ENCODE measurements around the gene ABCF2.

The ABCF2 gene

DNA sequence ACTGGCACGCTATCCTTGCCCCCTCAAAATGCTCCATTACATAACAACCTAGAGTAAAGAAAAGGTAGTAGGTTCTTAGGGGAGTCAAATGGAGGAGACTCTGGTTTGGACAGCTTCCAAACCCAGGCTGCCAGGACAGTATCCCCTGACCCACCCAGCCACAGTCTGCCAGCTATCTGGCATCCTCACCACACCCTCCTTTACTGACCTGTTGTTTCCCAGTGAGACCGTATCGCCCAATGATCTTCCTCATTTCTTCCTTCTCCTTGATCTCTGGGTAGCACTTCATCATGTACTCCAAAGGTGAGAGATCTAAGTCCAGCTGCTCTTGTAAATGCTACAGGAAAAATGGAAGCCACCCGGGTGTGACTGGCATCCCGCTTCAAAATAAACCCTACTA, 11.6 kb downstream of the ABCF2 start:
- no peak for DNase-seq

GRCh38 chr7:151213826-151214225, 13.2 kb downstream of the ABCF2 start:
- DNase-seq: no peak

DNA sequence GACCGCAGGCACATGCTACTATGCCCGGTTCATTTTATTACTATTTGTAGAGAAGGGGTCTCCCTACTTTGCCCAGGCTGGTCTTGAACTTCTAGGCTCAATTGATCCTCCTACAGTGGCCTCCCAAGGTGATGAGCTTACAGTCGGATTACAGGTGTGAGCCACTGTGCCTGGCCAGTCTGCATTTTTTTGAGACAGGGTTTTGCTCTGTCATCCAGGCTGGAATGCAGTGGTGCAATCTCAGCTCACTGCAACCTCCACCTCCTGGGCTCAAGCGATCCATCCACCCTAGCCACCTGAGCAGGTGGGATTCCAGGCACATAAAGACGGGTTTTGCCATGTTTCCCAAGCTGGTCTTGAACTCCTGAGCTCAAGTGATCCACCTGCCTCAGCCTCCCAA, 14.4 kb downstream of the ABCF2 start:
- no peak for DNase-seq

DNA sequence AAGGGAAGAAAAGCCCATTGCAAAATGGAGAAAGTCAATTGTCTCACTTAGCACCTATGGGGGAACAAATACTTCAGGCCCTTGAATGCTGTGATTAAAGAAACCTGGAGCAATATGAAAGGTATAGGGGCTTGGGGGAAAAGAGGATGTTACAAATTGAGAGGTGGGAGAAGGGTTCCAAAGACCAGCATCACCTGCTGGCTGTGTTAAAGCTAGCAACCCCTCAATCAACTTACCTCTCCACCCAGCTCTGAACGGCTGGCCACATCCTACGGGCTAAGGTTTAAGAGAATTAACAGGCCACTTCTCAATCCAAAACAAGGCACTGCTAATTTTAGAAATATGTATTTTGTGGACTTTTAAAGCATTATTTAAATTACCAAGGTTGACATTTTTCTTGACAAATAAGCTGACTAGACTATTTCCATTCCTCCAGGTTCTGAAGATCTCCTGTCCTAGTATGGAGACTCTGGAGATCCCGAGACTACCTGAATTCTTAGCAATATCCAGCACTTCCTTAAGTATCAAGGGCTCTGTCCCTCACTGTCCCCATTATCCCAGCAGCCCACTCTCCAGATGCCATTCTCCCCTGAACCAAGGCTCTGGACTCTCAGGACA, 15.7 kb downstream of the ABCF2 start:
- DNase-seq: no peak

GRCh38 chr7:151210087-151210854, 16.7 kb downstream of the ABCF2 start, which contains the start of gene H2BK1:
TSS of gene H2BK1 (minus strand) at chr7:151210488. CDS start at chr7:151210318, 170 bp downstream.
- no peak for DNase-seq

DNA sequence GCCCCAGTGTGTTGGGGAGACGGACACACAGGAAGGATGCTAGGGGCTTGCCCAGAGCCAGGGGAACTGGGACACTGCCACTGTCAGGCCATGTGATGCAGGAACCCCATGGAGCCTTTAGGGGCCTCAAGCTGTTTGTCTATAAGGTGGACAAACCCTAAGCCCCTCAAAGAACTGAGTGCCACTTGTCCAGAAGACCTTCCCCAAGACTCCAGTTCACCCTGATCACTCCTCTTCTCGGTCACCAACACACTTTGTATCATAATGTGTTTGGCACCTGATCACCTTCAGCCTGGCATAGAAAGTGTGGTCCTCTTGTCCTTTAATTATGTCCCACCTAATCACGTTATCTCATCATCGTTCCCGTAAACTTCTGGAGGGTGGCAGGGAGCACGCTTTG, 17.4 kb downstream of the ABCF2 start:
- no peak for DNase-seq

GRCh38 chr7:151208253-151208862, 18.6 kb downstream of the ABCF2 start:
- no peak for DNase-seq

GRCh38 chr7:151207804-151208203, 19.2 kb downstream of the ABCF2 start:
- no peak for DNase-seq

DNA sequence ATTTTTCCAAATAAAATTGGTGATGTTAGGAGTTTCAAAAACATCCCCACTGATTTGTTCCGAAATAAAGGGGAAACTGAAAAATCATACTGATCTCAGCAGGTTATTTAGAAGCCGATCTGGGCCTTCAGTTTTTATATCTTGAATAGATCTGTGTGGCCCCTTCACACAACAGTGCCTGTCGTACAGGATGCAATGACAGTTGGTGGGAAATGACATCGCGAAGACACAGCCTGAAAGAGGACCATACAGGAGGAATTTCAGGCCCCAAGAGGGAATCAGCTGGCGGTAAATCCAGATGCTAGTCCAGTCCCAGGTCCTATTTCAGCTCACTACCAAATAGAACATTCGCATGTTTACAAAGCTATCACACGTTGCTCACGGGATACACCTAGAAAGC, 19.7 kb downstream of the ABCF2 start:
- no peak for DNase-seq

DNA sequence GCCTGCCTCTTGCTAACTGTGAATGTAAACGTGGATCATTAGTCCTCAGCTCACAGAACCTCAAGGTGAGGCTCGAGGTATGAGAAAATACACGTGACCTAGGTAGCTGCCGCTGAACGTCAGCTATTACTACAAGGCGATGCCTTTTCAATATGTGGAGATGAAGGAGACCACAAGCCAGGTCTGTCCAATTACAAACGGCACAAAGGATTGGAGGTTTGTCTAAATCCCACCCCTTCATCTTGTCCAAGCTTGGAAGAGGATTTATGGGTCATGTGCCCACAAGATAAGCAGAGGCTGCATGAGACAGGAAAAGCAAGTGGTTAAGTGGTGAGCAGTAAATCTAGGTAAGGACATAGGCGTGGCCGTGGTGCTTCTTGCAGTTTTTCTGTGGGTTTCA, 20.1 kb downstream of the ABCF2 start:
- DNase-seq: no peak

DNA sequence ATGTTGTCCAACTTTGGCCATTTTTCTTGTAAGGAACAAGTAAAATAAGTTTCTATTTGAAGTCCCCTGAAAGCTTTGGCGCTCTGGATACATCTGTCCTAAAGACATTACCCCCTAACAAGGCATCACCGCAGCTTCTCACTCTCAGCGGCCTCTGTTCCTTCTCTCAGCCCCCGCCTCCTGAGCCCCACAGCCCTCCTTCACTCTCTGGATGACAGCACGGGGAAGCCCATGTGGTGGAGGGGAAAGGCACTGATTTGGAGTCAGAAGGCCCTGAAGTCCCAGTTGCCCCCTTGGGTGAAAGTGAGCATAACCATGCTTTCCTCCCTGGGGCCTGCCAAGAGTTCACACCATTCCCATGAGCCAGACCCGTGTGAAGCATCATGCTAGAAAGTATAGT, 21.3 kb downstream of the ABCF2 start:
- no peak for DNase-seq

- no peak for DNase-seq
Observed at GRCh38 chr7:151204383-151205032, 22.5 kb downstream of the ABCF2 start.

- no peak for DNase-seq
Observed at GRCh38 chr7:151202836-151203235, 24.2 kb downstream of the ABCF2 start.

- DNase-seq: no peak
Observed at GRCh38 chr7:151201751-151202150, 25.3 kb downstream of the ABCF2 start.

- no peak for DNase-seq
Observed at GRCh38 chr7:151201344-151201743, 25.7 kb downstream of the ABCF2 start.

DNA sequence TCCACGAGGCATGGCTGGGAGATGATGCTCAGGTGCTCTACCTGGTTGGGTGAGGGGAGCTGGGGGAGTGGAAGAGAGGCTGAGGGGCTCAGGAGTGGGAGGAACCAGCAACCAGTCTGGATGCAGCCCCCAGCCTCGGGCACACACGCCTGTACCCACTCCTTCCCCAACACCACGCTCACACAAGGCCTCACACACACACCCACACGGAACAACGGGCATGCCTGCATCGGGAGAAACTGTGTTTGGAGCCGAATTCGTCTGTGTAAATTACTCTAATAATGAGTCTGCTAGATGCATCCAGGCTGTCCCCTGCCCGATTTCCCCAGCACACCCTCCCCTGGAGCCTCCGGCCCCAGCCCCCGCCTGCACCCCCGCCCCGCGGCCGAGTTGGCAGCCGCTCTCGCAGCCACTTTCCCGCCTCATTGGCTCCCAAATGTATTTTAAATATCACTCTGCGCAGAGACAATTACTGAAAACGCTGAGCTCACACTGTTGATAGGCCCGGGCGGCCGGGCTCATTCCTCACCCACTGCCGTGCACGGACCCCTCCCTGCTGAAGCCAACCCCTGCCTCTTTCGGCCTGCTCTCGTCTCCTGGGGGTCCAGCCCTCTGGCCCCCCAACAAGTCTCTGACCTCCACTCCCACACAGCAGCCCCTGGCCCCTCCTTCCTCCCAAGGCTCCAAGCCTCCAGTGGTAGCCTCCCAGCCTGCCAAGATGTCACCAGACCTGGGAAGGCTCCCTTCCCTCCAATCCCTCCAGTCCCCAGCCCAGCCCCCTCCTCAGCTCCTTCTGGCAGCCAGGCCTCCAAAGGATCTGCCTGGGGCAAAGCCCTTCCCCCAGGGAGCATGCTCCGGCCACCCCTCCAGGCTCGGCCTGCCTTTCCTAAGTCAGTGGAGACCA, 27.8 kb downstream of the ABCF2 start:
- DNase-seq: no peak

DNA sequence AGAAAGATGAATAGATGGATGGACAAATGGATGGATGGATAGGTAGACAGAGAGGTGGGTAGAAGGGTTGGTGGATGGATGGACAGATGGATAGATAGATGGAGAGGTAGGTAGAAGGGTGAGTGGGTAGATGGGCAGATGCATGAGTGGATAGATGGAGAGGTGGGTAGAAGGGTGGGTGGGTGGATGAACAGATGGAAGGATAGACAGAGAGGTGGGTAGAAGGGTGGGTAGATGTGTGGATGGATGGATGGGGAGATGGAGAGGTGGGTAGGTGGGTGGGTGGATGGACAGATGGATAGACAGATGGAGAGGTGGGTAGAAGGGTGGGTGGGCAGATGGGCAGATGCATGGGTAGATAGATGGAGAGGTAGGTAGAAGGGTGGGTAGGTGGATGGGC, 29.1 kb downstream of the ABCF2 start:
- DNase-seq: no peak

DNA sequence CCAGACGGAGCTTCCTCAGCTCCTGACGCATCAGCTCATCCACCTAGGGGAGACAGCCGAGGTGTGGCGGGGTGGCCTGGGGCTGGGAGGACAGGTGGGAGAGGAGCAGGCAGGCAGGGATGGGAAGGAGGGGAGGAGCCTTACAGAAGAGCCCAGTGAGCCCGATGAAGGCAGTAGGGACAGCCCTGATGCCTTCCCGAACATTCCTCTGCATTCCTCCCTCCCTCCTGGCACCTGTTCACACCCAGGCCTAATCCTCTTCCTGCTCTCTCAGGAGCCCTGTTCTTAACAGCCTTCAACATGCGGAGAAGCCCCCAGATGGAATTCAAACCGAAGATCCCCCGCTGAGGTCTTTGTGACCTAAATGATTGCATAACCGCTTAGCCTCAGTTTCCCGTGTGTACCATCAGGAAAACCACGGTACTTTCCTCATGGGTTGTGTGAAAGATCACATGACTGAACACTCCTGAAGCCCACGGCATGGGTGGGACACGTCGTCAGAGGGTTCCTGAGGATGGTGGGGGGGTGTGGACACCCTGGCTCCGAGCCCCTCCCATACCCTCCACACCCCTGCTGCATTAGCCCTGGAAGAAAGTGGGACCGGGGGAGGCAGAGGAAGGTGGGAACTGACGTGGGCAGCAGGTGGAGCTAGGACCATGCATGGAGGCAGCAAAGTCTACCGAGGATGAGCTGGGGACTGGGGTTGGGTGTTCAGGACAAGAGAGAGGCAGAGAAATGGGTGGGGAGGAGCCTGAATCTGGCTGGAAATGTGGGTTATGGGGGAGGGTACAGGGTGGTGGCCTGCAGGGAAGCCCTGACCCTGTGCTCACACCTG, 31.2 kb downstream of the ABCF2 start:
- DNase-seq: no peak

GRCh38 chr7:151194188-151194587, 32.8 kb downstream of the ABCF2 start:
- DNase-seq: no peak

DNA sequence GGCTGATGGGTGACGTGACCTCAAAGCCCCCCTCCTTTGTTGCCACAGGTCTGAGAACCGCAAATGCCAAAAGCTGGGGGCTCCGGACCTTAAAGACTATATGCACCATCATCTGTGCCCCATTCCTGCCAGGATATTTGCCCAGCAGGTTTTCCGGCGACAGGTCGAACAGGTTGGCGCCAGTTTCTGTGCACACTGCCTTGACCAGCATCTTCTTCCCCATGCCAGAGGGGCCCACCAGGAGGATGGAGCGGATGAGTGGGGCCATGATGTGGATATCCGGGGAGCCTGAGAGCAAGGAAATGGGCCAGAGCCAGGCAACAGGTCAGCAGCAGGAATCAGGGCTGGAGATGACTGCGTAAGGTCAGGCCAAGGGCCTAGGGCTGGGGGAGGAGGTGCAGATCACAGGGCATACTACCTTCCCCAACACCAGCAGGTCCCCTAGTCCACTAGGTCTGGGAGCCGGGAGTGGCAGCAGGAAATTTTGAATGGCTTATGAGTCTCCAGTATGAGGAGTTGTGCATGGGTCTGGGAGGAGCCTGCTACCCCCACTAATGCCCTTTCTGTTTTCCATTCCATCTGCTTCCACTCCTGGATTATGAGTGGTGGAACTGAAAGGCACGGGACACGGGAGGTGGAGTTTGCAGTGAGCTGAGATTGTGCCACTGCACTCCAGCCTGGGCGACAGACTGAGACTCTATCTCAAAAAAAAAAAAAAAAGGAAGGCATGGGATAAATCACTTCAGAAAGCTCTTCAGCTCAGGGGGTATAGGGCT, 33.6 kb downstream of the ABCF2 start:
- DNase-seq: no peak

- no peak for DNase-seq
Observed at GRCh38 chr7:151192002-151192539, 34.9 kb downstream of the ABCF2 start.

Measured in inflammatory macrophage treated with lipopolysaccharide for 4 hours (primary cell).